Panc1 (cell line): ENCODE data around the gene DGKD. TPM values are rescaled to one million over a fixed set of nuclear protein-coding genes. Genes with fewer than 3 reads are reported as not detected.

ENCODE experiments used
- ATAC-seq: fragments of 200-7000 bp; cut with Tn5 transposase; 2 replicates; pipeline ENCODE4 v1.9.1; 2020; ENCODE audit warnings: mild to moderate bottlenecking, moderate library complexity
- BruUV-seq: library from RNA; stranded (reverse); fragments of 400-500 nt; replicated peaks from 2 replicates; lab custom pipeline; 2021; lab: Mats Ljungman, UMichigan
- CTCF ChIA-PET: fragments of 300-600 bp; sonication (Branson Sonifier 250); formaldehyde crosslinking; loops from one replicate; lab custom pipeline; 2022; ENCODE audit warnings: antibody characterized with exemption; lab: Charles Lee
- POLR2A ChIA-PET: fragments of 300-600 bp; sonication (Branson Sonifier 250); formaldehyde crosslinking; loops from one replicate; lab custom pipeline; 2022; ENCODE audit warnings: antibody characterized with exemption; lab: Charles Lee
- DNase-seq: peaks from one replicate; pipeline ENCODE4 v3.0.0-alpha.2; 2010; ENCODE audit warnings: low read depth, low spot score
- H3K27ac ChIP-seq: 2 replicates; pipeline ENCODE4 v1.5.1; 2011; ENCODE audit warnings: mild to moderate bottlenecking, low read length, inconsistent platforms
- H3K27me3 ChIP-seq: fragments of 200-500 bp; sonication (Bioruptor generic); 2 replicates; pipeline ENCODE4 v1.6.0; 2014; ENCODE audit warnings: low read length, inconsistent platforms; ENCODE audit not compliant: control insufficient read depth, insufficient read depth
- H3K36me3 ChIP-seq: fragments of 200-500 bp; sonication (Bioruptor generic); 2 replicates; pipeline ENCODE4 v1.5.1; 2014; ENCODE audit warnings: inconsistent platforms, mild to moderate bottlenecking, low read length, moderate library complexity; ENCODE audit not compliant: control insufficient read depth, insufficient read depth
- H3K4me1 ChIP-seq: 2 replicates; pipeline ENCODE4 v1.5.1; 2011; ENCODE audit warnings: inconsistent platforms, mild to moderate bottlenecking, low read length, moderate library complexity; ENCODE audit not compliant: control insufficient read depth, insufficient read depth
- H3K4me3 ChIP-seq, 2 experiments: 2 replicates each; pipeline ENCODE4 v1.5.1; 2011 to 2012; ENCODE audit warnings: low read depth in 2 of 2, low read length in 2 of 2, mild to moderate bottlenecking in 2 of 2, inconsistent platforms in 1 of 2, moderate library complexity in 1 of 2
- H3K9me3 ChIP-seq: fragments of 200-500 bp; sonication (Bioruptor generic); 2 replicates; pipeline ENCODE4 v1.5.1; 2014; ENCODE audit warnings: low read depth, mild to moderate bottlenecking, inconsistent platforms, low read length, moderate library complexity; ENCODE audit not compliant: control insufficient read depth, insufficient read depth
- POLR2AphosphoS5 ChIP-seq: IDR thresholded peaks from 2 replicates; pipeline ENCODE4 v1.6.1; 2012; ENCODE audit warnings: mild to moderate bottlenecking, low read depth, low read length, moderate library complexity
- SIN3A ChIP-seq: IDR thresholded peaks from 2 replicates; pipeline ENCODE4 v1.6.1; 2012; ENCODE audit warnings: low read depth, mild to moderate bottlenecking, low read length, moderate library complexity, borderline replicate concordance; ENCODE audit not compliant: insufficient read depth
- TCF7L2 ChIP-seq: IDR thresholded peaks from 2 replicates; pipeline ENCODE4 v1.6.1; 2011; ENCODE audit warnings: mild to moderate bottlenecking, low read depth, low read length, inconsistent platforms
- in situ Hi-C: cut with HindIII; loops from 2 replicates; pipeline ENCODE4 v1.10.0; 2016; ENCODE audit warnings: low sequenced_read_pairs, low pct_unique_long_range_greater_than_20kb
- intact Hi-C: fragments of 100-400 bp; cut with micrococcal nuclease; formaldehyde crosslinking; loops from one replicate; pipeline ENCODE4 v1.10.0; 2022; ENCODE audit not compliant: unreplicated experiment
- total RNA-seq: library from RNA; stranded (reverse); gene quantifications from one replicate; pipeline ENCODE4 v1.2.1, GENCODE V29; 2021; ENCODE audit not compliant: unreplicated experiment
- TF ChIP-seq, protein P1 (sequence below): fragments of 450-650 bp; IDR thresholded peaks from 2 replicates; pipeline ENCODE4 v1.5.1; 2017; ENCODE audit warnings: mild to moderate bottlenecking
- TF ChIP-seq, protein P2 (sequence below), 2 experiments: IDR thresholded peaks; 2 replicates each; pipeline ENCODE4 v1.6.1; 2011 to 2012; ENCODE audit warnings: low read depth in 2 of 2, control low read depth in 1 of 2, low read length in 1 of 2, mild to moderate bottlenecking in 1 of 2, moderate library complexity in 1 of 2; ENCODE audit not compliant: insufficient read depth in 1 of 2

Gene DGKD
- total RNA-seq, 1 experiment from 2014 or later = 89.0 TPM

GRCh38 chr2:233418761-233419546 is 64.7 kb downstream of the DGKD start:
- H3K4me1 ChIP-seq = peaks cover 94% of the 10 kb centered on the region
- no peaks in the 10 kb centered on the region for H3K9me3 ChIP-seq
- CTCF ChIA-PET = interaction anchor here (1.5 kb wide), 1 partner anchor 414 kb away, joined by 4 read pairs; no protein-coding TSS in a partner anchor
- intact Hi-C loops (no loop called here), in situ Hi-C loops (no loop called here)
- POLR2A ChIA-PET = no interaction called here
- ATAC-seq (peak; percentile 61), DNase-seq (no peak)
- H3K27me3 ChIP-seq = no peaks in the 10 kb centered on the region
- H3K4me3 ChIP-seq = peak overlapping the region; percentile 24 to 68
- no TSS peak for BruUV-seq
- peak overlapping the region; percentile 80 for H3K27ac ChIP-seq
- TF ChIP-seq, protein P1, sequence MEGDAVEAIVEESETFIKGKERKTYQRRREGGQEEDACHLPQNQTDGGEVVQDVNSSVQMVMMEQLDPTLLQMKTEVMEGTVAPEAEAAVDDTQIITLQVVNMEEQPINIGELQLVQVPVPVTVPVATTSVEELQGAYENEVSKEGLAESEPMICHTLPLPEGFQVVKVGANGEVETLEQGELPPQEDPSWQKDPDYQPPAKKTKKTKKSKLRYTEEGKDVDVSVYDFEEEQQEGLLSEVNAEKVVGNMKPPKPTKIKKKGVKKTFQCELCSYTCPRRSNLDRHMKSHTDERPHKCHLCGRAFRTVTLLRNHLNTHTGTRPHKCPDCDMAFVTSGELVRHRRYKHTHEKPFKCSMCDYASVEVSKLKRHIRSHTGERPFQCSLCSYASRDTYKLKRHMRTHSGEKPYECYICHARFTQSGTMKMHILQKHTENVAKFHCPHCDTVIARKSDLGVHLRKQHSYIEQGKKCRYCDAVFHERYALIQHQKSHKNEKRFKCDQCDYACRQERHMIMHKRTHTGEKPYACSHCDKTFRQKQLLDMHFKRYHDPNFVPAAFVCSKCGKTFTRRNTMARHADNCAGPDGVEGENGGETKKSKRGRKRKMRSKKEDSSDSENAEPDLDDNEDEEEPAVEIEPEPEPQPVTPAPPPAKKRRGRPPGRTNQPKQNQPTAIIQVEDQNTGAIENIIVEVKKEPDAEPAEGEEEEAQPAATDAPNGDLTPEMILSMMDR = no peak
- TF ChIP-seq, protein P2, sequence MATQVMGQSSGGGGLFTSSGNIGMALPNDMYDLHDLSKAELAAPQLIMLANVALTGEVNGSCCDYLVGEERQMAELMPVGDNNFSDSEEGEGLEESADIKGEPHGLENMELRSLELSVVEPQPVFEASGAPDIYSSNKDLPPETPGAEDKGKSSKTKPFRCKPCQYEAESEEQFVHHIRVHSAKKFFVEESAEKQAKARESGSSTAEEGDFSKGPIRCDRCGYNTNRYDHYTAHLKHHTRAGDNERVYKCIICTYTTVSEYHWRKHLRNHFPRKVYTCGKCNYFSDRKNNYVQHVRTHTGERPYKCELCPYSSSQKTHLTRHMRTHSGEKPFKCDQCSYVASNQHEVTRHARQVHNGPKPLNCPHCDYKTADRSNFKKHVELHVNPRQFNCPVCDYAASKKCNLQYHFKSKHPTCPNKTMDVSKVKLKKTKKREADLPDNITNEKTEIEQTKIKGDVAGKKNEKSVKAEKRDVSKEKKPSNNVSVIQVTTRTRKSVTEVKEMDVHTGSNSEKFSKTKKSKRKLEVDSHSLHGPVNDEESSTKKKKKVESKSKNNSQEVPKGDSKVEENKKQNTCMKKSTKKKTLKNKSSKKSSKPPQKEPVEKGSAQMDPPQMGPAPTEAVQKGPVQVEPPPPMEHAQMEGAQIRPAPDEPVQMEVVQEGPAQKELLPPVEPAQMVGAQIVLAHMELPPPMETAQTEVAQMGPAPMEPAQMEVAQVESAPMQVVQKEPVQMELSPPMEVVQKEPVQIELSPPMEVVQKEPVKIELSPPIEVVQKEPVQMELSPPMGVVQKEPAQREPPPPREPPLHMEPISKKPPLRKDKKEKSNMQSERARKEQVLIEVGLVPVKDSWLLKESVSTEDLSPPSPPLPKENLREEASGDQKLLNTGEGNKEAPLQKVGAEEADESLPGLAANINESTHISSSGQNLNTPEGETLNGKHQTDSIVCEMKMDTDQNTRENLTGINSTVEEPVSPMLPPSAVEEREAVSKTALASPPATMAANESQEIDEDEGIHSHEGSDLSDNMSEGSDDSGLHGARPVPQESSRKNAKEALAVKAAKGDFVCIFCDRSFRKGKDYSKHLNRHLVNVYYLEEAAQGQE (IDR thresholded peaks at IDR 0.05; ENCODE audit: insufficient read depth in 1 of 2, low read depth in 2 of 2, low read length in 1 of 2) = no peak
- TF ChIP-seq POLR2AphosphoS5 = no peak; the same call in 1 of the 2 replicates
- no peak for TF ChIP-seq TCF7L2
- TF ChIP-seq SIN3A = no peak
- no peaks in the 10 kb centered on the region for H3K36me3 ChIP-seq

DNA sequence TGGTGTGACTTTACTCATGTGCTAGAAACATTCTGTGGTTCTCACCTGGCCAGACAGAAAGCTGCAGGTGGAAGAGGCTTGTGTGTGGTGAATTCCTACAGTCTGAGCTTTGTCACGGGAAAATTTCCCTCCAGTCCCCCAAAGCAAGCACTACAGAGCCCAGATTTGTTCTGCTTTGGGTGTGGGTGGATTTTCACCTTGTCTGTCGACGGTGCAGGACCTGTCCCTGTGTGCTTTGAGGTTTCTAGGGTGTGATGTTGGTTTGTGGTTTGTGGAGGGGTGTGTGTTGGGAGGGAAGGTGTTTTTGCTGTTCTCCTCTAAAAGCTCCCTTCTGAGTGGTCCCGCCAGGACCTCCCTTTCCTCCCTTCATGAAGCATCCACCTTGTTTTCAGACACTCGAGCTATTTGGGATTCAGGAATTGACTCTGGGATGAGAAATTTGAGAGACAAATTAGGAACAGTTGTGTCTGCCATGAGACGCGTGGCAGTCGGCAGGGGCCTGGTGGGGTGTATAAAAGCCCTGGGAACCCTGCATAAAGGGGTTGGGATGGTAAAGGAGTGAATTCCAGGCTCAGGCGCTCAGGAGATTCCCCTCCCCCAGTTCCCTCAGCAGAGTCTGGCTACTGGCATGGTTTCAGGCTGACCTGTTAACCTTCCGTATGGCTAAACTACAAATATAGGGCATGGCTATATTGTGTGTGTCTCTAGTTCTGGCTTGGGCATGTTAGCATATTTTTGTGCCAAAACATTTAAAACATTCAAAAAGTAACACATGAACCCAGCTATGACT is 65.5 kb downstream of the DGKD start:
- Histone ChIP-seq H3K9me3 (no peaks in the 10 kb centered on the region), H3K27me3 (no peaks in the 10 kb centered on the region), H3K36me3 (no peaks in the 10 kb centered on the region), H3K27ac (peak overlapping the region; percentile 80), H3K4me1 (peaks cover 94% of the 10 kb centered on the region), H3K4me3 (peak overlapping the region; percentile 24 to 68)
- TSS peak; percentile 80 for BruUV-seq
- POLR2A ChIA-PET = no interaction called here
- in situ Hi-C loops = no loop called here
- TF ChIP-seq, protein P1 = no peak
- TF ChIP-seq TCF7L2 (no peak), POLR2AphosphoS5 (no peak)
- DNase-seq (no peak), ATAC-seq (no peak)
- CTCF ChIA-PET = interaction anchor here (1.5 kb wide), 1 partner anchor 413 kb away, joined by 4 read pairs; no protein-coding TSS in a partner anchor
- intact Hi-C loops = no loop called here
